Epidermal melanocyte (primary cell): ENCODE data around the gene ZNF283.

Source experiments
- DNase-seq: peaks from one replicate; pipeline ENCODE4 v3.0.0; 2011; ENCODE audit warnings: low spot score; ENCODE audit not compliant: insufficient read length

Gene ZNF283

GRCh38 chr19:43826787-43827754 is at the start of gene ZNF283:
Gene ZNF283 (plus strand): TSS chr19:43827321. CDS start chr19:43833505, 6,184 bp downstream.
- peak; percentile 77 for DNase-seq

- no peak for DNase-seq
Observed at GRCh38 chr19:43778651-43779050, 48.5 kb upstream of the ZNF283 start.

GRCh38 chr19:43779147-43779819 is 47.8 kb upstream of the ZNF283 start:
- DNase-seq: no peak

- no peak for DNase-seq
Observed at GRCh38 chr19:43779820-43780219, 47.3 kb upstream of the ZNF283 start.

GRCh38 chr19:43780706-43781525 is 46.2 kb upstream of the ZNF283 start, which contains the start of gene KCNN4:
Gene KCNN4 (minus strand): TSS chr19:43780973. CDS start chr19:43780861, 112 bp downstream.
- DNase-seq: no peak

GRCh38 chr19:43781630-43782310 is 45.4 kb upstream of the ZNF283 start:
- DNase-seq: no peak

- no peak for DNase-seq
Observed at GRCh38 chr19:43782311-43782660, 44.8 kb upstream of the ZNF283 start.

- DNase-seq: no peak
Observed at GRCh38 chr19:43782689-43783231, 44.4 kb upstream of the ZNF283 start.

- no peak for DNase-seq
Observed at GRCh38 chr19:43783636-43784035, 43.5 kb upstream of the ZNF283 start.

- no peak for DNase-seq
Observed at GRCh38 chr19:43784241-43784980, 42.7 kb upstream of the ZNF283 start.

- DNase-seq: peak; percentile 69
Observed at GRCh38 chr19:43784981-43785808, 41.9 kb upstream of the ZNF283 start.

- DNase-seq: no peak
Observed at GRCh38 chr19:43786665-43787064, 40.5 kb upstream of the ZNF283 start.

- no peak for DNase-seq
Observed at GRCh38 chr19:43789029-43789428, 38.1 kb upstream of the ZNF283 start.

GRCh38 chr19:43790587-43790986 is 36.5 kb upstream of the ZNF283 start:
- DNase-seq: no peak

- no peak for DNase-seq
Observed at GRCh38 chr19:43797118-43797517, 30.0 kb upstream of the ZNF283 start.

- no peak for DNase-seq
Observed at GRCh38 chr19:43797556-43797955, 29.6 kb upstream of the ZNF283 start.

GRCh38 chr19:43798026-43798545 is 29.0 kb upstream of the ZNF283 start:
- no peak for DNase-seq

GRCh38 chr19:43798546-43799409 is 28.3 kb upstream of the ZNF283 start:
- no peak for DNase-seq
